GM21723 (cell line): ENCODE measurements around the gene SDS.

Experiments
- ATAC-seq: cut with Tn5 transposase; IDR thresholded peaks from one replicate; pipeline ENCODE4 v1.9.1; 2021; ENCODE audit warnings: mild to moderate bottlenecking, moderate library complexity; ENCODE audit not compliant: unreplicated experiment

Gene SDS

DNA sequence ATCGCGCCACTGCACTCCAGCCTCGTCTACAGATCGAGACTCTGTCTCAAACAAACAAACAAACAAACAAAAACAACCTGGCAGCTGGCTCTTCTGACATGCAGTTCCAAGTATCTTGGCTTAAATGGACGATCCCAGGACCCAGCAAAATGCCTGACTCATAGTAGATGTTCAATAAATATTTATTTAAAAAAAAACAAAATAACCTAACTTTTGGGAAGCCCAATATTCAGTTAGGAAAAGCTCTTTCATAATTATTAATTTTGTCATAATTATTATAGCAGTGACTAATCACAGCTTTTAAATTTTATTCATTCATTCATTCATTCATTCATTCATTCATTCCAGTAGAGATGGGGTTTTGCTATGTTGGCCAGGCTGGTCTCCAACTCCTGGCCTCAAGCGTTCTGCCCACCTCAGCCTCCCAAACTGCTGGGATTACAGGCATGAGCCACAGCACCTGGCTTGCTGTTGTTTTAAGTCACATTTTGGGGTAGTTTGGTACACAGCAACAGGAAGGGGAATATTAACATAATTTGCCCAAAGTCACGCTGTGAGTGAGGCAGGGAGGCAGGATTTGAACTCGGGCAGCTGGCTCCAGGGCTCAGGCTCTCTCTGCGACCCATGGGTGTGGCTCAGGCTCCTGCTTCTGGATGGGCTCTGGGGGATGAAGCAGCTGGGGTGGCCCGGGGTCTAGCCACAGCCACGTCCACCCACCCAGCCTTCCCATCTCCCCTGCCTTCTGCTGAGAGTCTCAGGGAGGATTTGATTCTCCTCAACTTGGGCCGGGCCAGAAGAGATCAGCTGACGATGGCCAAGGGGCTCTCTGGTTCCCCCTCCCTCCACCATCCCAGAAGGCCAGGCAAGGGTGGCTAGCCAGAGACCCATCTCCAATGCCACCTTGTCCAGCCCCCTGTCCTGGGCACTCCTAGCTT is 2.4 kb downstream of the SDS start:
- ATAC-seq, result no peak

DNA sequence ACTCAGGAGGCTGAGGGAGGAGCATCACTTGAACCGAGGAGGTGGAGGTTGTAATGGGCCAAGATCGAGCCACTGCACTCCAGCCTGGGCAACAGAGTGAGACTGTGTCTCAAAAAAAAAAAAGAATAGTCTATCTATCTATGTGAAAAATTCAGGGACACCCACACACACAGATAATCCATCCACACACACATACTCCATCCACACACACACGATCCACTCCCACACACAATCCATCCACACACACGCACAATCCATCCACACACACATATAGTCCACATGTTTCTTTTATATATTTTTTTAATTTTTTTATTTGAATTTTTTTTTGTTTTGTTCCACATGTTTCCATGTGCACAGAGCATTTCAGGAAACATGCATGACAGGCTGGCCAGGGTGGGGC is 3.3 kb downstream of the SDS start:
- ATAC-seq, result no peak

GRCh38 chr12:113399490-113399889 is 4.2 kb downstream of the SDS start:
- no peak for ATAC-seq

DNA sequence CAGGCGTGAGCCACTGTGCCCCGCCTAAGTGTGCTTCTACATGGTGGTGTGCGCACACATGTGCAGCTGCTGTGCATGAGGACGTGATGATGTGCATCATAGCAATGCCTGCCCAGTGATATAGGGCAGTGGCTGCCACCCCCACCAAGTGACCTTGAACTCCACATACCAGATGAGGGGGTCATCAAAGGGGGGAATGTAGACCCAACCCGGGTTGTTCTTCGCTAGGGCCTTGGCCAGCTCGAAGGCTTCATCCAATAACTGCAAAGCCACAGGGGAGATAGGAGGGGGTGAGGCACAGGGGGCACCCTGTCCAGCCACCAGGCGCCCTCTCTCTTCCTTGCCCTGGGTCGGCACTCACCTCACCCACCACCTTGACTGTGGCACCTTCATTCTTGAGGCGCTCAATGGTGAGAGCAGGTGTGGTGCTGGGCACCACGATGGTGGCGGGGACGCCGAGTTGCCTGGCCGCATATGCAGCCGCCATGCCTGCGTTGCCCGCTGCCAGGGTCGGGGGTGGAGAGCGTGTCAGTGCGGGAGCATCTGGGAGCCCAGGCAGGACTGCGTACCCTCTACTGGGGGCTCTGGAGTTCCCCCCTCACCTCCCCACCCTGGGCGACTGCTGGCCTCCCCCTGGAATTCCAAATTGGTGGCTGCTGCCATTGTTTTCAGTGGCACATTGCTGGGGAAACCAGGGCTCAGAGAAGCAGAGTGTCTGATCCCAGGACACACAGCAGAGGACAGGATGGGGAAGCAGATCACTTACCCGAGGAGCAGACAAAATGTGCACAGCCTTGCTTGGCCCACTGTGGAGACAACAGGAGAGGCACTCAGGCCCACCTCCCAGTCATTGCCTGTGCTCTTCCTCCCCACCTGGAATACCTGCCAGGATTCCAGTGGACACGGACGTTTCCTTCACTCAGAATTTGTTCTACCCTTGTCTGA is 5.1 kb downstream of the SDS start:
- ATAC-seq, result no peak

GRCh38 chr12:113397497-113398197 is 6.0 kb downstream of the SDS start:
- no peak for ATAC-seq

- ATAC-seq, result no peak
Measured at GRCh38 chr12:113396828-113397496, 6.7 kb downstream of the SDS start.

DNA sequence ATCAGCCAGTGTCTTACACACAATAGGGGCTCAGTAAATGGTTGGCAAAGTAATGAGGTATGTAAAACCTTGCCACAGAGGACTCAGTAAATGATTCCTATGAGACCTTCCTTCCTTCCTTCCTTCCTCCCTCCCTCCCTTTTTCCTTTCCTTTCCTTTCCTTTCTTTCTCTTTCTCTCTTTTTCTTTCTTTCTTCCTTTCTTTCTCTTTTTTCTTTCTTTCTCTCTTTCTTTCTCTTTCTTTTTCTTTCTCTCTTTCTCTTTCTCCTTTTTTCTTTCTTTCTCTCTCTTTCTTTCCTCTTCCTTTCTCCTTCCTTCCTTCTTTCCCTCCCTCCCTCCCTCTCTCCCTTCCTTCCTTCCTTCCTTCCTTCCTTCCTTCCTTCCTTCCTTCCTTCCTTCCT is 7.5 kb downstream of the SDS start:
- ATAC-seq, result no peak

- no peak for ATAC-seq
Measured at GRCh38 chr12:113395119-113395518, 8.6 kb downstream of the SDS start.

DNA sequence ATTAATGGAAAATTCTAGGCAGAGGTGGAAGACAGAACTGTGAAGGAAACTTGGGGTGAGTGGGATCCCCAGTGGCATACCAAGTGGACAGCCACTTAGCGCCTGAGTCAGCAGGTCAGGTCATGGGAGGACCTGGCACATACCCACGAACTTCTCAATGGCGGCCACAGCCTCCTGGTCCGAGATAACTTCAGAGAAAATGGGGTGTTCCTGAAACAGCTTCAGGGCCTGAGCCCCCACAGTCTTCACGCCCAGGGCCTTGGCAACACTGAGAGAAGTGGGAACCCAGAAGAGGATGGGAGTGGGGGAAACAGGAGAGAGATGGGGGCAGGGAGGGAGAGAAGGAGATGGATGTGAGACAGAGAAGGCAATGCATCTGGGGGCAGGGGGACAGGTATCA is 9.9 kb downstream of the SDS start:
- ATAC-seq, result no peak

GRCh38 chr12:113392988-113393579 is 10.6 kb downstream of the SDS start:
- ATAC-seq, result no peak

- ATAC-seq, result no peak
Measured at GRCh38 chr12:113392520-113392919, 11.2 kb downstream of the SDS start.

GRCh38 chr12:113391650-113392337 is 11.9 kb downstream of the SDS start:
- ATAC-seq, result no peak

GRCh38 chr12:113391145-113391544 is 12.5 kb downstream of the SDS start:
- ATAC-seq, result no peak

GRCh38 chr12:113390064-113391043 is 13.3 kb downstream of the SDS start:
- no peak for ATAC-seq

DNA sequence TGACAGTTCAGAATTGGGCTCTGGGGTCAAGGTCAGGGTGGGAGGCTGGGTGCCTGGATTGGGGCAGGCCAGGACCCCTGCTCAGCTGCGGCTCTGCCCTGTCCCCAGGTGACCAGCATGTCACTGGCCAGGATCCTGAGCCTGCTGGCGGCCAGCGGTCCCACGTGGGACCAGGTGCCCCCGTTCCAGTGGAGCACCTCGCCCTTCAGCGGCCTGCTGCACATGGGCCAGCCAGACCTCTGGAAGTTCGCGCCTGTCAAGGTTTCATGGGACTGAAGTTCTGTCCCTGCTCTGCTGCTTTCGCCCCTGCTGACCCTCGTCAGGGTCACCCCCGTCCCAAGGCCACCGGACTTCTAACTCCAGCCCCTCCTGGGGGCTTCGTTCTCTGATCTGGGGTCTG is 15.3 kb downstream of the SDS start:
- no peak for ATAC-seq

DNA sequence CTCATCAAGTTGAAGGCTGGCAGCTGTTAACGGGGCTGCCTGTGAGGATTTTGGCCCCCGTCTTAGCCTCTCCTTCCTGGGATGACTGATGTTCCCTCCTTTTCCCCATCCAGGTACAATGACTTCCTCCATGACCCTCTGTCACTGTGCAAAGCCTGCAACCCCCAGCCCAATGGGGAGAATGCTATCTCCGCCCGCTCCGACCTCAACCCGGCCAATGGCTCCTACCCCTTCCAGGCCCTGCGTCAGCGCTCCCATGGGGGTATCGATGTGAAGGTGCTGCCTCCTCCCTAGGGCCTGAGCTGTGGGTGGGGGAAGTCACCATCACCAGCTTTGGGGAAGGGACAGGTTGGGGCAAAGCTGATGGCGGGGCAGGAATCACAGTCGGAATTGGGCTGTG is 16.1 kb downstream of the SDS start:
- ATAC-seq, result no peak

GRCh38 chr12:113386866-113387566 is 16.7 kb downstream of the SDS start:
- ATAC-seq, result no peak
